GM18499 (cell line): ENCODE measurements around the gene COPRS.
"Not testable (repeated sequence)": the region's sequence is repeated elsewhere in the genome, so short reads cannot be mapped to it uniquely, and the experiment has no call there.

Experiments
- ATAC-seq: cut with Tn5 transposase; IDR thresholded peaks from one replicate; pipeline ENCODE4 v1.9.1; 2021; ENCODE audit warnings: moderate number of reproducible peaks; ENCODE audit not compliant: insufficient read depth, unreplicated experiment

Gene COPRS

DNA sequence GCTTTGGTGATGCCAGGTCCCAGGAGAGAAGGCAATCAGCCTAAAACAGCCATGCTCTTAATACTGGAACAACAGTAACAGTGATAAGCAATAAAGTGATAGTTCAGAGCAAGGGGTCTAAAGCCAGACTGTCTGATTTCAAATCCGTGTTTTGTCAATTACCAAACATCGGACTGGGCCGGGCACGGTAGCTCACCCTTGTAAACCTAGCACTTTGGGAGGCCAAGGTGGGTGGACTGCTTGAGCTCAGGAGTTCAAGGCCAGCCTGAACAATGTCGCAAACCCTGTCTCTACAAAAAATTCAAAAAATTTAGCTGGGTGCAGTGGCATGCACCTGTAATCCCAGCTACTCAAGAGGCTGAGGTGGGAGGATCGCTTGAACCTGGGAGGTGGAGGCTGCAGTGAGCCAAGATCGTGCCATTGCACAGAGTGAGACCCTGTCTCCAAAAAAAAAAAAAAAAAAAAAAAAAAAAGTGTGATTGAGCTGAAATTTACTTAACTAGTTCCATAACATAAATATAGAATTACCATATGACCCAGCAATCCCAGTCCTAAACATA is 5.1 kb downstream of the COPRS start:
- no peak for ATAC-seq

DNA sequence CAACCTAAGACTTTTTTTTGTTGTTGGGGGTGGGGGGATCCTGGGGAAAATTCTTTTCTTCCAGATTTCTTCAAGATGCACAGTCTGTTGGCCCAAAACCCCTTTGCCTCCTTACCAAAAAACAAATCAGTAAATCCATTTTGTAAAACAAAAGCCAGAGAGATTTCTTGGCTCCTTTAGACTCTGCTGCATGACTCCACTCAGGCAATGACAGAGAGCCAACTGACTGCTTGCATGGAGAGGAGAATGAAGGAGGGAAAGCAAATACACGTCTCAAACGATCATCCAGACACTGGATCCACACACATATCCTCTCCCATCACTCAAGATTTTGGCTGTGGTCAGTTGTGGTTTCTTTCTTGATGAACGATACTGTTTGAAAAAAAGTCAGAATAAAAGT is 13.8 kb downstream of the COPRS start:
- no peak for ATAC-seq

DNA sequence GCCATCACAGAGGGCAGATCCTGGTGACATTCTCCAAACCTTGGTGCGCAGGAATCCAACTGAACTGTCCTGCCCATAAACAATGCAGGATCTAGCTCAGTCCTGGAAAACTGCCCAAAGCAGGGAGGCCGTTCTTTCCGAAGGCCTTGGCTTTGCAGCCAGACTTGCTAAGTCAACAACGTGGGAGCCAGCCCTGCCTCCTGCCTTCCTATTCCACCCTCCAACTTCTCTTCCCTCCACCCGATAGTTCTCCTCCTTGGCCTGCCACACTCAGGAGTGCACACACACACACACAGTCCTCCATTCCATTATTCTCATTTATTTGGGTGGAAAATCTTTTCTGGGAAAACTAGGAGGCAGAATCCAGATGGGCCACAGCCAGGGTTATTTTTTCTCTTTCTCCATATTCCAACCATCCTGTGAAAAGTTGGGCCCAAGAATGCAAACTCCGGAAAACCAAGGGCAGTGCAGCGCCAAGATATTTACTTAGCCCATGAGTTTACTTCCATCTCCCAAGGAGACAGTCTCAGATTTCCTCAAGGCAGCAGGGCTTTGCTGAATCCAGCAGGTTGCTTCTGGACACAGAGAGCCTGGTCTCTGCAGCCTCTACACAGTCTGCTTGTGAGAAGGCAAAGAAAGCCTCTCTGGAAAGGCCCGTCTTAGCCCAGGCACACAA is 15.8 kb downstream of the COPRS start:
- no peak for ATAC-seq

DNA sequence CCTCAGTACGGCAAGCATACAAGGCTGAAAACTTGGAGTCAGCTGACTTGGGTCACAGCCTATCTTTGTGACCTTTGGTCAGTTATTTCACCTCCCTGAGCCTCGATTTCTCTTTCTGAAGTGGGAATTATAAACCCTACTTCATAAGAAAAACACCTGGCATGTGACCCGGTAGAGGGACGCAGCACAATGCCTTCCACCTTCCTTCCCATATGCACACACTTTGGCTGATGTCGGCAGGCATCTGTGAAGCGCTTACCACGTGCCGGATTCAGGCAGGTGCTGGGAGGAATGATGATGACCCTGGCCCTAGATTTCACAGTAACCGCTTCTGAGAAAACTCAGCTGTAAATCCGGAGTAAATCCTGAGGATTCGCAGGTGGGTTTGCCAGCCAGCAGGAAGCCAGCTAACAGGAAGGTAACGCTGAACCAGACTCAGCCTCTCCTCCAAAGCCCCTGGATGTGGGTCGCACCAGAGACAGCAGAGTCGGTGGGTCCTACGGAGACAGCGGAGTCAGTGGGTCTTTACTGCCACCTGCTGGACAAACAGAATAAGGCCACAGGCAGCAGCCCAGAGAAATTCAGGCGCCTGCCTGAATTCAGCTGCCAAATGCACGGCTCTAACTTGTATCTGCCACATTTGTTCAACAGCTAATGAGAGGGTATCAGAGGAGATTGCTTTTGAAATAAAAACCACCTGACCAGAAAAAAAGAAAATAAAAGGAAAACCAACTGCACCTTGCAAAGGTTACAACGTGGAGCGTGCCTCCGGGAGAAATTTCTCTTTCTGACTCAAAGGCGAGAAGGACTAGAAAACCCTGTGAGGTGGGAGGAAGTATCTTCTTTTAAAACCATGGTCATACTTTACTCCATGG is 16.6 kb downstream of the COPRS start:
- ATAC-seq, result no peak

GRCh38 chr17:31841850-31842194 is 17.2 kb downstream of the COPRS start:
- ATAC-seq, result no peak

GRCh38 chr17:31838636-31839225 is 20.3 kb downstream of the COPRS start:
- ATAC-seq, result no peak

GRCh38 chr17:31835984-31836383 is 23.1 kb downstream of the COPRS start:
- no peak for ATAC-seq

GRCh38 chr17:31834448-31834847 is 24.6 kb downstream of the COPRS start:
- no peak for ATAC-seq

- no peak for ATAC-seq
These were observed 26.3 kb downstream of the COPRS start for GRCh38 chr17:31832746-31833145.

GRCh38 chr17:31830971-31831858 is 27.8 kb downstream of the COPRS start:
- no peak for ATAC-seq

DNA sequence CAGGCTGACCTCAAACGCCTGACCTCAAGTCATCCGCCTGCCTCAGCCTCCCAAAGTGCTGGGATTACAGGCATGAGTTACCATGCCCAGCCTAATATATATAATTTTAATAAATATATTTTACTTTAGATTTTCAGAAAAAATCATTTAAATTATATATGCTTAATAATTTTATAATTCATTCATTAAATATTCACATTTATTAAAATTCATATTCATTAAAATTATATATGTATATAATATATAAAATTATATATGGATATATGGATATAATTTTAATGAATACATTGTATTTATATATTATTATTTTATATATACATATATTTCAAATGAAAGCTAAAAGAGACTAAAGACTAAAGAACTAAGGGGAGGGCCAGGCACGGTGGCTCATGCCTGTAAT is 29.4 kb downstream of the COPRS start:
- ATAC-seq, result no peak

GRCh38 chr17:31828955-31829354 is 30.1 kb downstream of the COPRS start:
- not testable (repeated sequence) for ATAC-seq

GRCh38 chr17:31825961-31826691 is 32.9 kb downstream of the COPRS start:
- no peak for ATAC-seq

DNA sequence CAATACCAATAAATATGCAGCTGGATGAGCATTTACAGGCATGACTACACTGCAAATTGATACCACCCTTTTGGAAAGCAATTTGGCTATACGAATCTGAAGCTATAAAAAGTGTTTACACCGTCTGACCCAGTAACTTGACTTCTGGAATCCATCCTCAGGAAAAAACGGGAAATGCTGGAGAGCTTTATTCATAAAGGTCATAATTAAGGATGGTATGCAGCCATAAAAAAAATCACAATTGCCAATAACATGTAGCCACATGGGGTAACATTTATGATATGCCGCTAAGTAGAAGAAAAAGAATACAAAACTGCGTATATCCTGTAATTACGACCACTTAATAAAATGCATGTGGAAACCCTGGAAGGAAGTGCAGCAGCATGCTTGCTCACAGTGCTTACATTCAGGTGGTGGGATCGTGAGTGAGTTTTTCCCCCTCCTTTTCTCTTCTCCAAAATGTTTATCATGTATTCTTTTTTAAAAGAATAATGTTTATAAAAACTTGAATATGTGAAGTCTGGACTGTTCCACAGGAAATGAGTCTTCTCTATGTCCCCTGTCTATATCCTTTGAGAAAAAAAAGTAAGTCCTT is 34.2 kb downstream of the COPRS start:
- no peak for ATAC-seq

DNA sequence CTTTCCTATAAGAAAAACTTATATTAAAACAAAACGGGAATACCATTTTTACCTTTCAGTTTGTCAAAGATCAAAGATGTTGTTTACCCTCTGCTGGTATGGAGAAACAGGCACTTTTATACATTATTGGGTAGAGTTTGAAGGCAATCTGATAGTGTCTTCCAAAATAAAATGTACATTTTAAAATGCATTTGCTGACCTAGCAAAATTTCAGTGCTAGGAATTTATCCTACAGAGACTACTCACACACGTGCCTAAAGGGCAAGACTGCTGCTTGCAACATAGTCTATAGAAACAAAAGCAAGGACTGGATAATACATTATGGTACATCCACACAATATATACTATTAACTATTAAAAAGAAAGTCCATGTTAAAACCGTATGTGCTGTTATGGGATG is 36.0 kb downstream of the COPRS start:
- no peak for ATAC-seq

GRCh38 chr17:31820691-31821435 is 38.2 kb downstream of the COPRS start:
- no peak for ATAC-seq

- ATAC-seq, result no peak
These were observed 39.5 kb downstream of the COPRS start for GRCh38 chr17:31819578-31819977.

DNA sequence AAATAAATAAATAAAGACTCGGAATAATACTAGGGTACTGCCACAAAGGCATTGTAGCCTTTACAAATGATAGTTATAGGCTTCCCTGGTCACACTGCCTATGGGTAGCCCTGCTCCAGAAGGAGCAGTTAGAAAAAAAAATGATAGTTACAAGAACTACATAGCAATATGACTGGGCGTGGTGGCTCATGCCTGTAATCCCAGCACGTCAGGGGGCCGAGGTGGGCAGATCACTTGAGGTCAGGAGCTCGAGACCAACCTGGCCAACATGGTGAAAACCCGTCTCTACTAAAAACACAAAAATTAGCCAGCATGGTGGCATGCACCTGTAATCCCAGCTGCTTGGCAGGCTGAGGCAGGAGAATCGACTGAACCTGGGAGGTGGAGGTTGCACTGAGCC is 40.2 kb downstream of the COPRS start:
- not testable (repeated sequence) for ATAC-seq
